OCI-LY7 (cell line): ENCODE results near the gene LPAR2. TPM values are rescaled to one million over a fixed set of nuclear protein-coding genes. Genes with fewer than 3 reads are reported as not detected.

ENCODE experiments used
- BruUV-seq: library from RNA; stranded (reverse); fragments of 400-500 nt; replicated peaks from 2 replicates; lab custom pipeline; 2021; lab: Mats Ljungman, UMichigan
- CTCF ChIA-PET: fragments of 300-600 bp; sonication (Branson Sonifier 250); formaldehyde crosslinking; loops from one replicate; lab custom pipeline; 2022; ENCODE audit warnings: antibody characterized with exemption; ENCODE audit not compliant: unreplicated experiment; lab: Charles Lee
- POLR2A ChIA-PET: fragments of 300-600 bp; sonication (Branson Sonifier 250); formaldehyde crosslinking; loops from one replicate; lab custom pipeline; 2022; ENCODE audit warnings: antibody characterized with exemption; lab: Charles Lee
- DNase-seq: peaks from one replicate; pipeline ENCODE4 v3.0.0-alpha.2; 2015; ENCODE audit warnings: low spot score
- H2AFZ ChIP-seq: fragments of 200-600 bp; sonication (generic), shearing (Covaris generic); 2 replicates; pipeline ENCODE4 v1.6.1; 2014; ENCODE audit warnings: mild to moderate bottlenecking, antibody characterized with exemption, low read length, moderate library complexity
- H3K27ac ChIP-seq: fragments of 200-600 bp; sonication (generic); 2 replicates; pipeline ENCODE4 v1.5.1; 2014; ENCODE audit warnings: mixed run types, low read depth, mild to moderate bottlenecking, moderate library complexity, low read length, inconsistent platforms; ENCODE audit not compliant: poor library complexity, severe bottlenecking
- H3K36me3 ChIP-seq: fragments of 200-600 bp; sonication (generic); 2 replicates; pipeline ENCODE4 v1.6.1; 2014; ENCODE audit warnings: mild to moderate bottlenecking, antibody characterized with exemption, low read length, moderate library complexity, mixed read lengths; ENCODE audit not compliant: insufficient read depth
- H3K4me1 ChIP-seq: fragments of 200-600 bp; sonication (generic); 2 replicates; pipeline ENCODE4 v1.5.1; 2014; ENCODE audit warnings: mild to moderate bottlenecking, low read length; ENCODE audit not compliant: insufficient read depth, poor library complexity, severe bottlenecking
- H3K4me2 ChIP-seq: fragments of 200-600 bp; sonication (generic); 2 replicates; pipeline ENCODE4 v1.6.1; 2014; ENCODE audit warnings: mild to moderate bottlenecking, low read length
- H3K4me3 ChIP-seq: fragments of 200-600 bp; sonication (generic); 2 replicates; pipeline ENCODE4 v1.5.1; 2014; ENCODE audit warnings: mild to moderate bottlenecking, low read depth, low read length; ENCODE audit not compliant: poor library complexity, severe bottlenecking
- H3K79me2 ChIP-seq: fragments of 200-600 bp; sonication (generic); 2 replicates; pipeline ENCODE4 v1.6.1; 2016; ENCODE audit warnings: low read depth, mild to moderate bottlenecking, low read length, moderate library complexity, mixed read lengths; ENCODE audit not compliant: insufficient read depth
- H3K9me2 ChIP-seq: fragments of 200-600 bp; sonication (generic); 2 replicates; pipeline ENCODE4 v1.6.1; 2016; ENCODE audit warnings: mild to moderate bottlenecking, low read length, mixed read lengths; ENCODE audit not compliant: insufficient read depth
- H3K9me3 ChIP-seq: fragments of 200-600 bp; sonication (generic); 2 replicates; pipeline ENCODE4 v1.6.1; 2014; ENCODE audit warnings: mild to moderate bottlenecking, mixed run types, low read length, mixed read lengths
- H4K20me1 ChIP-seq: fragments of 200-600 bp; sonication (generic); 2 replicates; pipeline ENCODE4 v1.6.1; 2014; ENCODE audit warnings: mild to moderate bottlenecking, antibody characterized with exemption, low read length, moderate library complexity, mixed read lengths; ENCODE audit not compliant: insufficient read depth
- EZH2phosphoT487 ChIP-seq: fragments of 200-600 bp; sonication (generic); IDR thresholded peaks from 2 replicates; pipeline ENCODE4 v1.6.1; 2018; ENCODE audit warnings: low read depth, borderline replicate concordance, mild to moderate bottlenecking, mixed run types, antibody characterized with exemption, low read length, moderate library complexity, mixed read lengths
- intact Hi-C: fragments of 100-400 bp; cut with micrococcal nuclease; formaldehyde crosslinking; loops from one replicate; pipeline ENCODE4 v1.10.0; 2022; ENCODE audit not compliant: unreplicated experiment
- total RNA-seq, 2 experiments: library from RNA; depleted of rRNA in 1 of 2; stranded (reverse); fragments of >200 nt in 1 of 2; shearing (Covaris generic) in 1 of 2; gene quantifications; 2 replicates each; pipeline ENCODE4 v1.2.3, GENCODE V29; 2014 to 2022
- TF ChIP-seq, protein P1 (sequence below): fragments of 200-600 bp; sonication (generic); conservative IDR thresholded peaks from 2 replicates; pipeline ENCODE4 v1.5.1; 2014; ENCODE audit warnings: mild to moderate bottlenecking, antibody characterized with exemption, low read length, moderate library complexity, mixed read lengths

LPAR2 gene
- total RNA-seq, 2 experiments from 2014 or later, result 12.4 to 18.4 TPM

GRCh38 chr19:19656451-19657396 is 28.7 kb upstream of the LPAR2 start:
- Histone ChIP-seq H3K27ac (no peak overlapping the region), H2AFZ (no peak overlapping the region), H3K4me3 (no peak overlapping the region), H3K9me3 (no peaks in the 10 kb centered on the region), H3K9me2 (no peaks in the 10 kb centered on the region), H3K79me2 (peaks cover 10% of the 10 kb centered on the region), H4K20me1 (peaks cover 7% of the 10 kb centered on the region; the same call in 1 of the 2 replicates), H3K36me3 (peaks cover 92% of the 10 kb centered on the region), H3K4me2 (no peak overlapping the region), H3K4me1 (peaks cover 8% of the 10 kb centered on the region)
- CTCF ChIA-PET, result no interaction called here
- DNase-seq, result no peak
- POLR2A ChIA-PET, result no interaction called here
- TF ChIP-seq EZH2phosphoT487, result no peak
- TF ChIP-seq, protein P1, sequence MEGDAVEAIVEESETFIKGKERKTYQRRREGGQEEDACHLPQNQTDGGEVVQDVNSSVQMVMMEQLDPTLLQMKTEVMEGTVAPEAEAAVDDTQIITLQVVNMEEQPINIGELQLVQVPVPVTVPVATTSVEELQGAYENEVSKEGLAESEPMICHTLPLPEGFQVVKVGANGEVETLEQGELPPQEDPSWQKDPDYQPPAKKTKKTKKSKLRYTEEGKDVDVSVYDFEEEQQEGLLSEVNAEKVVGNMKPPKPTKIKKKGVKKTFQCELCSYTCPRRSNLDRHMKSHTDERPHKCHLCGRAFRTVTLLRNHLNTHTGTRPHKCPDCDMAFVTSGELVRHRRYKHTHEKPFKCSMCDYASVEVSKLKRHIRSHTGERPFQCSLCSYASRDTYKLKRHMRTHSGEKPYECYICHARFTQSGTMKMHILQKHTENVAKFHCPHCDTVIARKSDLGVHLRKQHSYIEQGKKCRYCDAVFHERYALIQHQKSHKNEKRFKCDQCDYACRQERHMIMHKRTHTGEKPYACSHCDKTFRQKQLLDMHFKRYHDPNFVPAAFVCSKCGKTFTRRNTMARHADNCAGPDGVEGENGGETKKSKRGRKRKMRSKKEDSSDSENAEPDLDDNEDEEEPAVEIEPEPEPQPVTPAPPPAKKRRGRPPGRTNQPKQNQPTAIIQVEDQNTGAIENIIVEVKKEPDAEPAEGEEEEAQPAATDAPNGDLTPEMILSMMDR, result no peak
- intact Hi-C loops, result no loop called here
- BruUV-seq, result no TSS peak

DNA sequence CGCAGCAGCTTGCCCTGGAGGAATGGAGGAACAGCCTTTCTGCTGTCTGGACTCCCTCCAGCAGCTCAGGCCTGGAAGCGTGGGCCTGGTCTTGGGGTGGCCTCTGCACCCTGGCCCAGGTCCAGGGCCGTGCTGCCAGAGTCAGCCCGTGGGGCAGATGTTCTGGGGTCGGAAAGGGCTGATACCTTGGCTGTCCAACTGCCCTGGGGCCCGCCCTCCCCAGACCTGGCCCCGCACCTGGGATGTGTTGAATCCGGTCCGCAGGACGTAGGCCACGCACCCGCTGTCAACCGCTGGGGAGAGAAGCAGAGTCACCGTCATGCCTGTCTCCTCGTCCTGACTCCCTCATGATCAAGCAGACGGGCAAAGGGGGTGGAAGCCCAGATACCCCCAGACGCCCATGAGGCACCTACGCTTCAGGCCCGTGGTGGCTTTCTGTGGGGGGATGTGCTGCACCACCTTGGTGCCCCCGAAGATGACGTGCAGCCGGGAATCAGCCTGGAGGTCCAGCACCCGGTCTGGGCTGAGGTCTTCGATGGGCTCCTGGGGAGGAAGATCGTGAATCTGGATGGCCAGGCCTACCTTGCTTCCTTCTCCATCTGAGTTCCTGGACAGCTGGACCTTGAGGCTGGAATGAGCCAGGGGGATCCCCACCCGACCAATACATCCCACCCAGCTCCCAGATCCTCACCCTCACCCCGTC is 27.8 kb upstream of the LPAR2 start:
- ChIA-PET CTCF (no interaction called here), POLR2A (interaction anchor here (0.6 kb wide), 1 partner anchor 133 kb away, joined by 3 read pairs; no protein-coding TSS in a partner anchor)
- Histone ChIP-seq H3K79me2 (peaks cover under 1% of the 10 kb centered on the region), H2AFZ (no peak overlapping the region), H3K9me3 (no peaks in the 10 kb centered on the region), H3K36me3 (peaks cover 94% of the 10 kb centered on the region), H3K9me2 (no peaks in the 10 kb centered on the region), H3K4me2 (no peak overlapping the region), H3K27ac (no peak overlapping the region), H3K4me3 (no peak overlapping the region), H3K4me1 (no peaks in the 10 kb centered on the region), H4K20me1 (no peaks in the 10 kb centered on the region)
- BruUV-seq, result no TSS peak
- no peak for DNase-seq
- intact Hi-C loops, result no loop called here
- TF ChIP-seq, protein P1, result no peak
- TF ChIP-seq EZH2phosphoT487, result no peak
